Measurements from ENCODE around the gene CCIN.
"Not testable (repeated sequence)": the region's sequence is repeated elsewhere in the genome, so short reads cannot be mapped to it uniquely, and the experiment has no call there.

The CCIN gene

DNA sequence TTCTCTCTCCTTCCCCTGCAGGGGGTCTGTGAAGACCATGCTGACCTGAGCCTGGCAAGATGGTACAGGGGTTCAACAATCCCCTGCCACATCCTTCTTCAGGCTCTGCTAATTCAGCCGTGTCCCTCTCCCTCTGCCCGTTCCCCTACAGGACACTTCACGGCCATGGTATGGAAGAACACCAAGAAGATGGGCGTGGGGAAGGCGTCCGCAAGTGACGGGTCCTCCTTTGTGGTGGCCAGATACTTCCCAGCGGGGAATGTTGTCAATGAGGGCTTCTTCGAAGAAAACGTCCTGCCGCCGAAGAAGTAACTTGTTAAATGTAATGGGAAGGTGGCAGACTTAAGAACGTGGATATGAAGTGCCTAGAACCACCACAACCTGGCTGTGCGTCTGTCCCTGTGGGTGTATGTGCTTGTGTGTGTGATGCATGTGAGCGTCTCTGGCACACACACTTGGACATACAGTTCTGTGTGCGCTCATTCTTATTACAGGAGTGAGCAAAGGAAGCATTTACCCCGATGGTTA, 6.9 kb upstream of the CCIN start:
- no peak for DNase-seq

DNA sequence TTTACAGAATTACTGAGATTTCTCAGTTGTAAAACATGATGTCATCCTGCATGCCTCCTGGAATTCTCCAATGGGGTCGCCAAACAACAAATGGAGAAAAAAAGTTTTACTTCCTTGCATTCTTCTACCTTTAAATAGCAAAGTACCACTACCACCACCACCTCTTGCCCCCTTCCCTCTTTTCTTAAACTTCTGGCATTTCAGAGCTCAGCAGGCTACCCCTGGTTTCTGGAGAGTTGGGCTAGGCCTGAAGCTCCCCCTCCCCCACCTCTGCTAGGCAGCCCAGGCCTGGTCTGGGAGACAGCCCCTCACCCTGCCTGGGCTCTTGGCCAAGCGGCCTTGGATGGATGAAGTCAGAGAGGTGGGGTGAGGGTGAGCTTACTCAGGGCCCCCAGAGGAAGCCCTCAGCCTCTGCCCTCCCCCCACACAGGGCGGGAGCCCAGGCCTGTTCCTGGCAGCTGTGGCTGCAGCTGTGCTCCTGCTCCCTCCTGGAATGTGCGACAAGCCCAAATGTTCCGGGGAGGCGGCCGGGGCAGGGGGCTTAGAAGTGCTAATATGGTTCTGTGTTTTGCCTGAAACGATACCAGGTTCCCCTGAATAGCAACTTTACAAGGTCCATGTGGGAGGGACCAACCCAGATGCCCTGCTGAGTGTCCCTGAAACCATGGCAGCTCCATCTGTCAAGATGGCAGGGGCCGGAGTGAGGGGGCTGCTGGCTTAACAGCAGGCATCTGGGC, 6.0 kb upstream of the CCIN start:
- DNase-seq, result no peak

- no peak for DNase-seq
Observed at GRCh38 chr9:36163786-36164170, 5.4 kb upstream of the CCIN start.

DNA sequence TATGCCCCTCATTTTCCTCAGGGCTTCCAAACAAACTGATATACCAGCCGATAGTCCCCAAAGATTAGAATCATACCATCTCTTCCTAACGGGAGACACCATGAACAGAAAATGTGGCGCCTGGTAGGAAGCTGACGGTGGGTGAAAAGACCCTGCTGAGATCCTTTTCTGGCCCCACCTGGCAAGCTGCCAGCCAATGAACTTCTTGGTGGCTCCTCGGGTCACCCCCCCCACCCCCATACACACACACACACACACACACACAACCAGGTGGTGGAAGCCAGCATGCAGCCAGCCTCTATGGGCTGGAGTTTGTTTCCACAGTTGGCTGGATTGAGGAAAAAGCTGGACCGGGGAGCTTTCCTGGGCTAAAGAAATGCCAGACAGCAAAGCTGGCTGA, 4.8 kb upstream of the CCIN start:
- DNase-seq, result no peak

GRCh38 chr9:36164989-36165388, 4.2 kb upstream of the CCIN start:
- DNase-seq, result no peak

- DNase-seq, result no peak
Observed at GRCh38 chr9:36165826-36166167, 3.4 kb upstream of the CCIN start.

GRCh38 chr9:36166168-36166927, 2.8 kb upstream of the CCIN start:
- DNase-seq, result peak; percentile 70

DNA sequence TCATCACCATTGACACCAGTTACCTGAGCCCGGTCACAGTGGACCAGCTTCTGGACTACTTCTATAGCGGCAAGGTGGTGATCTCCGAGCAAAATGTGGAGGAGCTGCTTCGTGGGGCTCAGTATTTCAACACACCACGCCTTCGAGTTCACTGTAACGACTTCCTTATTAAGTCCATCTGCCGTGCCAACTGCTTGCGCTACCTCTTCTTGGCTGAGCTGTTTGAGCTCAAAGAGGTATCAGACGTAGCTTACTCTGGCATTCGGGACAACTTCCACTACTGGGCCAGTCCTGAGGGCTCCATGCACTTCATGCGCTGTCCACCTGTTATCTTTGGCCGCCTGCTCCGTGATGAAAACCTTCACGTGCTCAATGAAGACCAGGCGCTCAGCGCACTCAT, 520 bp downstream of the CCIN start:
- no peak for DNase-seq

- DNase-seq, result no peak
Observed at GRCh38 chr9:36170531-36170930, 1.3 kb downstream of the CCIN start.

- DNase-seq, result no peak
Observed at GRCh38 chr9:36173861-36174260, 4.7 kb downstream of the CCIN start.

DNA sequence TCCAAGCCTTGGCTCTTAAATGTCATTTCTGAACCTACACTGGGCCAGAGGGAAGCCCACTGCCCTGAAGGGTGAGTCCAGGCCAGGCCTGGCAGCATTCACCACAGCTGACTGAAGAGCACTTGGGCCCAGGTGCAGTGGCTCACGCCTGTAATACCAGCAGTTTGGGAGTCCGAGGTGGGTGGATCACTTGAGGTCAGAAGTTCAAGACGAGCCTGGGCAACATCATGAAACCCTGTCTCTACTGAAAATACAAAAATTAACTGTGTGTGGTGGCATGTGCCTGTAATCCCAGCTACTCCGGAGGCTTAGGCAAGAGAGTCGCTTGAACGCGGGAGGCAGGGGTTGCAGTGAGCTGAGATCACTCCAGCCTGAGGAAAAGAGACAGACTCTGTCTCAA, 5.1 kb downstream of the CCIN start:
- DNase-seq, result no peak

- DNase-seq, result no peak
Observed at GRCh38 chr9:36174731-36175130, 5.5 kb downstream of the CCIN start.

GRCh38 chr9:36175209-36175608, 6.0 kb downstream of the CCIN start:
- DNase-seq, result not testable (repeated sequence)

- DNase-seq, result not testable (repeated sequence)
Observed at GRCh38 chr9:36176496-36176895, 7.3 kb downstream of the CCIN start.

- no peak for DNase-seq
Observed at GRCh38 chr9:36177571-36177970, 8.4 kb downstream of the CCIN start.

GRCh38 chr9:36180243-36180642, 11.1 kb downstream of the CCIN start:
- DNase-seq, result not testable (repeated sequence)

- DNase-seq, result no peak
Observed at GRCh38 chr9:36187414-36187813, 18.2 kb downstream of the CCIN start.

DNA sequence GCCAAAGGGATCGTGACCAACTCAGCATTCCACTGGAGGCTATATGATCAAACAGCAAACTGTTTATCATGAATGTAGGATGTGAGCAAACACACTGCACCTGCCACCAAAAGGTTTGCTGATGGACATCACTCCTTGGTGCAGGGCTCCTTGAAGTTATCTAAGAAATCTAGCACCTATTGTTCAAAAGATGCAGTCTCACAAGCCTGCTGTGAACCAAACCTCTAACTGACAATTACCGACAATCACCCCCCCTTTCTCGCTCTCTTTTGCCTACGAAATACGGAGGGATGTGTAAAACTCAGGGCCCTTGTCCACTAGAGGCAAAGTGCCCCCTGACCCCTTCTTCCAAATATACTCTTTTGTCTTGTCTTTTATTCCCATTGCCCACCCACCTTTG, 19.0 kb downstream of the CCIN start:
- DNase-seq, result no peak

DNA sequence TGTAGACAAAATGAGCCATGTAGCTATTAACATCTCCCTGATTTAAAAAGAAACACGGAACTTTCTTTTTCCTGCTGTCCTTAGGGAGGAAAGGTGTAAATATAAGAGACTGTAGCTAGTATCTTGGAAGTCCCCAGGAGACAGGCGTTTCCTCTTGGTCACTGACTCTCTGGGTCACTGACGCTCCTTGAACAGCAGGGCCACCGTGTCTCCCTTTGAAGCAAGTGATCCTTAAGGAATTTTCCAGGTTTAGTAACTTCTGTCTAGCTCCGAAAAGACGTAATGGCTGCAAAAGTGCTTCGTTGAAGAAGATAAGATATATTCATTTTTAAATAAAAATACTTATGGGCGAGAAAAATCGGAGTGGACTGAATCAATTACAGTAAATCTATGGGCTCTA, 20.8 kb downstream of the CCIN start:
- DNase-seq, result no peak

DNA sequence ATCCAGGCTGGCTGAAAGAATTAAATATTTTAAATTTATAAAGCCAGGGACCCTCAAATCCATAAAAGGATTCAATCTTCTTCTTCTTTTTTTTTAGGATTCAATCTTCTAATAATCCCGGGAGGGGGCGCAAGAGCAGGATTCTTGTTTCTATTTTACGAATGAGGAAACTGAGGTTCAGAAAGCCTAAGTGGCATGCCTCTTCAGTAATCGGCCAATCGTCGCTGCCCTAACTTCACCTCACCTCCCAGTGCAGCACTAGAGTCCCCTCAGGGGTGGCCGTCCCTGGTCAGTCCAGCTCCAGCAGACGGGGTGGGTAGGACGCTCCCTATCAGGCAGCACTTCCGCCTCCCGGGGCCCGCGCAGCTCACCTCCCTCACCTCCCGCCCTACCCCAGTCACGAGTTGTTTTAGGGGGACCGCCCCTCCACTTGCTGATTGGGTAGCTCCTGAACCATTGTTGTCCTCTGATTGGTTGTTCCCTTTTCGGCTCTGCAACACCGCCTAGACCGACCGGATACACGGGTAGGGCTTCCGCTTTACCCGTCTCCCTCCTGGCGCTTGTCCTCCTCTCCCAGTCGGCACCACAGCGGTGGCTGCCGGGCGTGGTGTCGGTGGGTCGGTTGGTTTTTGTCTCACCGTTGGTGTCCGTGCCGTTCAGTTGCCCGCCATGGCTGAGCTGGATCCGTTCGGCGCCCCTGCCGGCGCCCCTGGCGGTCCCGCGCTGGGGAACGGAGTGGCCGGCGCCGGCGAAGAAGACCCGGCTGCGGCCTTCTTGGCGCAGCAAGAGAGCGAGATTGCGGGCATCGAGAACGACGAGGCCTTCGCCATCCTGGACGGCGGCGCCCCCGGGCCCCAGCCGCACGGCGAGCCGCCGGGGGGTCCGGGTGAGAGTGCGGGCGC, 21.5 kb downstream of the CCIN start, which contains the start of gene CLTA:
Gene CLTA, plus strand, starts transcription at position 534 of the 902 bp plus-strand sequence. Its CDS starts 136 bp downstream, at position 670.
- DNase-seq, result peak; percentile 90

DNA sequence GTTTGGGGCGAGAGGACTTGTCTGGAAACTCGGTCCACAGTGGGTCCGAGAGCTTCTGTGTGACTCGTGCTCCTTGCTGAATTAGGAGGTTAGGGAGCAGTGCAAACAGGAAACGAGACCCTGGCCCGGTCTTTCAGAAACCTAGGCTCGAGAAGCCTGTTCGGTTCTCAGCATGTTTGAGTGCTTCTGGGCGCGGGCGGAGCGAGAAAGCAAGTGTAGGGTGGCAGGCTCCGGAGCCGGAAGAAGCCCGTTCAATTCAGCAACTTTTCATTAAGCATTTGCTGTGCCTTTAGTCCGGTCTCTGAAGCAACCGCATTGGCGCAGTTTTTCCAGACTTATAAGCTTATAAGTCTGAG, 22.1 kb downstream of the CCIN start:
- no peak for DNase-seq

DNA sequence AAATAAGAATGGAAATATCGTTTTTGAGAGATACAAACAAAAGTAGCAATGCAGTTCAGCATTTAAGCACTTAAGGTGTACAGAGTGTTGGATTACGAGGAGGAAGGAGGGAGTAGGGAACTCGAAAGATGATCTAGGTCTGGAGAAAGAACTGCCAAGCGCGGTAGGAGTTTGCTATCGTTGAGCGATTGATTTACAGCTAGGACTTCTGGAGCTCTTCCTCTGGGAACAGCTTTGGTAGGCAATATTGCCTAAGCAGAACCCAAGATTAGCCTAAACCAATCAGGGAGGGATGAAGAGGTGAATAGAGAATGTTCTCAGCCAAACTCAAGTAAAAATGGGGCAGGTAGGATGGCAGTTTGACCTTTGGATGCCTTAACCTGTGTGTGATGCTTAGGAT, 22.5 kb downstream of the CCIN start:
- no peak for DNase-seq

DNA sequence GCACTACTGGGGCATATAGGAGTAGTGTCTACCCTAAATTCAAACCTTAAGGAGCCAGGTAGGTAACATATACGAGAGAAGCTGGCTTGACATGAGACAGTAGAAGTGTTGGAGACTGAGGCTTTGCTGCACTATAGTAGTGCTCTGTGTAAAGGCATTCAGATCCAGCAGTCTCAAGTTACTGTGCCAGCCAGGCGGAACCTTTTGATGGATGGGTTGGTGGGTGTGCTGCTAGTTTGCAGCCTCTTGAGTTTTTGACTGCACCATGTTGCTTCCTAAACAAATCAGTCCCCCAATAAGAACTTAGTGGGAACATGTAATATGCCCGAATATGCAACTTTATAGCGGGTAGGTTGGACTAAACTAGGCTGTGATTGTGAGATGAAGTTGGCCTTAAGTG, 23.0 kb downstream of the CCIN start:
- DNase-seq, result no peak
